GM23248 (cell line): ENCODE measurements around the gene TMEM59. TPM values are rescaled to one million over a fixed set of nuclear protein-coding genes. Genes with fewer than 3 reads are reported as not detected.
A peak's percentile ranks its signal among the peaks of the same experiment; 100 is the strongest.

Source experiments
- DNase-seq: peaks from one replicate; pipeline ENCODE4 v3.0.0-alpha.2; 2015
- H2AFZ ChIP-seq: fragments of 200-600 bp; sonication (generic); 2 replicates; pipeline ENCODE4 v1.6.1; 2016; ENCODE audit warnings: antibody characterized with exemption
- H3F3A ChIP-seq: fragments of 200-600 bp; sonication (generic); 2 replicates; pipeline ENCODE4 v1.6.1; 2016; ENCODE audit warnings: mild to moderate bottlenecking, antibody characterized with exemption, mixed run types; ENCODE audit not compliant: insufficient read depth
- H3K27ac ChIP-seq: fragments of 200-600 bp; sonication (generic); 2 replicates; pipeline ENCODE4 v1.5.1; 2016; ENCODE audit warnings: mild to moderate bottlenecking
- H3K27me3 ChIP-seq: fragments of 200-600 bp; sonication (generic); replicated peaks from 2 replicates; pipeline ENCODE4 v1.6.1; 2016; ENCODE audit warnings: mild to moderate bottlenecking; ENCODE audit not compliant: insufficient read depth
- H3K36me3 ChIP-seq: fragments of 200-600 bp; sonication (generic); 2 replicates; pipeline ENCODE4 v1.6.1; 2016; ENCODE audit warnings: low read depth, mild to moderate bottlenecking
- H3K4me1 ChIP-seq: fragments of 200-600 bp; sonication (generic); 2 replicates; pipeline ENCODE4 v1.6.1; 2016; ENCODE audit warnings: mild to moderate bottlenecking; ENCODE audit not compliant: insufficient read depth
- H3K4me2 ChIP-seq: fragments of 200-600 bp; sonication (generic); one replicate; pipeline ENCODE4 v1.6.1; 2016; ENCODE audit warnings: mild to moderate bottlenecking; ENCODE audit not compliant: unreplicated experiment
- H3K4me3 ChIP-seq: fragments of 200-600 bp; sonication (generic); 2 replicates; pipeline ENCODE4 v1.5.1; 2016; ENCODE audit warnings: mild to moderate bottlenecking
- H3K79me2 ChIP-seq: fragments of 200-600 bp; sonication (generic); 2 replicates; pipeline ENCODE4 v1.6.1; 2016; ENCODE audit warnings: mild to moderate bottlenecking; ENCODE audit not compliant: insufficient read depth
- H3K9ac ChIP-seq: fragments of 200-600 bp; sonication (generic); 2 replicates; pipeline ENCODE4 v1.6.1; 2016; ENCODE audit warnings: mild to moderate bottlenecking
- H3K9me2 ChIP-seq: fragments of 200-600 bp; sonication (generic); 2 replicates; pipeline ENCODE4 v1.6.1; 2016; ENCODE audit warnings: mixed run types, mild to moderate bottlenecking, moderate library complexity; ENCODE audit not compliant: insufficient read depth
- H3K9me3 ChIP-seq: fragments of 200-600 bp; sonication (generic); one replicate; pipeline ENCODE4 v1.6.1; 2017; ENCODE audit warnings: low read depth
- H4K20me1 ChIP-seq: fragments of 200-600 bp; sonication (generic); 2 replicates; pipeline ENCODE4 v1.6.0; 2016; ENCODE audit not compliant: insufficient read depth
- EZH2 ChIP-seq: fragments of 200-600 bp; sonication (generic); IDR thresholded peaks from 2 replicates; pipeline ENCODE4 v1.6.1; 2018; ENCODE audit warnings: antibody characterized with exemption, mild to moderate bottlenecking; ENCODE audit not compliant: insufficient read depth, poor library complexity, severe bottlenecking
- EZH2phosphoT487 ChIP-seq: fragments of 200-600 bp; sonication (generic); IDR thresholded peaks from 2 replicates; pipeline ENCODE4 v1.6.1; 2018; ENCODE audit warnings: antibody characterized with exemption, moderate library complexity, mild to moderate bottlenecking, low read depth; ENCODE audit not compliant: insufficient read depth
- WGBS, 2 experiments: methylation state at CpG; one replicate each; pipeline ENCODE4 v1.1.6; 2015 to 2017; ENCODE audit warnings: low lambda C conversion rate in 2 of 2, low coverage in 1 of 2; ENCODE audit errors: missing lambda C conversion rate in 2 of 2; 5-methylcytosine and 5-hydroxymethylcytosine counted together
- in situ Hi-C: fragments of 300-500 bp; cut with MboI; formaldehyde crosslinking; loops from 2 replicates; pipeline ENCODE4 v1.15.0; 2020
- polyA plus RNA-seq: library from polyadenylated mRNA; unstranded; fragments of >200 nt; fragmentation: Nextera tagmentation; extraction: Ambion mirVana; gene quantifications from 2 replicates; pipeline ENCODE4 v1.2.1, GENCODE V29; 2016
- total RNA-seq: library from RNA; depleted of rRNA; stranded (reverse); fragments of >200 nt; shearing (Covaris generic); gene quantifications from 2 replicates; pipeline ENCODE4 v1.2.3, GENCODE V29; 2014

TMEM59 gene
- total and polyA plus RNA-seq, 2 experiments from 2014 or later, result 425 to 774 TPM

GRCh38 chr1:54069791-54070170 is 16.8 kb upstream of the TMEM59 start:
- no peaks in the 10 kb centered on the region for H3K27me3 ChIP-seq
- H3K9me3 ChIP-seq, result no peaks in the 10 kb centered on the region
- H3K9me2 ChIP-seq, result no peaks in the 10 kb centered on the region
- no peak overlapping the region for H2AFZ ChIP-seq
- peak; percentile 37 for DNase-seq
- no peak overlapping the region for H3K4me2 ChIP-seq
- no peak overlapping the region for H3K27ac ChIP-seq
- H3K9ac ChIP-seq, result no peak overlapping the region
- no peak overlapping the region for H3K4me3 ChIP-seq
- in situ Hi-C loops, result no loop called here
- no peaks in the 10 kb centered on the region for H4K20me1 ChIP-seq
- TF ChIP-seq EZH2phosphoT487 (no peak), EZH2 (no peak)
- no peaks in the 10 kb centered on the region for H3K4me1 ChIP-seq
- no peaks in the 10 kb centered on the region for H3F3A ChIP-seq
- 31 to 40% methylated on average over 1 of the region's 1 CpG for WGBS, 2 experiments
- no peaks in the 10 kb centered on the region for H3K36me3 ChIP-seq
- no peaks in the 10 kb centered on the region for H3K79me2 ChIP-seq

DNA sequence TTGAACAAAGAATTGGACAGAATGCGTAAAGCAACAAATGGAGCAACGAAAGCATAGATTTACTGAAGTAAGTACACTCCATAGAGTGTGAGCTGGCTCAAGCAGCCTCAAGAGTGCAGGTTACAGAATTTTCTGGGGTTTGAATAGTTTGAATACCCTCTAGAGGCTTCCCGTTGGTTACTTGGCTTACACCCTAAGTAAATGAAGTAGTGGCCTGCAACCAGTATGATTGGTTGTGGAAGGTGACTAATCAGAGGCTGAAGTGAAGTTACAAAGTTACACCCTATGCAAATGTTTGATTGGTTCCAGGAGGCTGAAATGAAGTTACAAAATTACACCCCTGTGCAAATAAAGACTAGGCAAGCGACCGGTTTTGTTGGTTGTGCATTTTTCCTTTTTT is 11.3 kb upstream of the TMEM59 start:
- DNase-seq, result no peak
- in situ Hi-C loops, result no loop called here
- Histone ChIP-seq H4K20me1 (no peaks in the 10 kb centered on the region), H3K27ac (no peak overlapping the region), H3K4me1 (peaks cover 8% of the 10 kb centered on the region; the same call in 1 of the 2 replicates), H3K4me3 (no peak overlapping the region), H2AFZ (no peak overlapping the region), H3K4me2 (no peak overlapping the region), H3K9me2 (no peaks in the 10 kb centered on the region), H3K27me3 (no peaks in the 10 kb centered on the region), H3K79me2 (no peaks in the 10 kb centered on the region), H3K36me3 (no peaks in the 10 kb centered on the region), H3K9me3 (no peaks in the 10 kb centered on the region), H3F3A (no peaks in the 10 kb centered on the region), H3K9ac (no peak overlapping the region)
- TF ChIP-seq EZH2phosphoT487, result no peak
- TF ChIP-seq EZH2, result no peak
- 87% methylated on average over 5 of the region's 5 CpGs for WGBS, 2 experiments

DNA sequence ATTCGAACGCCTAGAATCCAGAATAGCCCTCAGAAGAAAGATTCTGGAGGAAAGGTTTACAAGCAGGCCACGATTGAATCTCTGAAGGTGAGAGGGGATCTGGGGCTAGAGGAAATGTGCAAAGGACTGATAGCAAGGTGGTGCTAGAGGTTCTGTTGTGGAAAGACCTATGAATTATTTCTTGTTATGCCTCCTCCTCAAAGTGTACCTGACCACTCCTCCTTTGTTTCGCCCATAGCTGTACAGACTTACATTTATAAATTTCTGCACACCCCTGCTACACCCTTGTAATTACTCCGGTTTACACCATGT is 1.4 kb upstream of the TMEM59 start:
- in situ Hi-C loops, result no loop called here
- H3K9me2 ChIP-seq, result no peaks in the 10 kb centered on the region
- peaks cover 13% of the 10 kb centered on the region for H3K4me1 ChIP-seq
- peak overlapping the region; percentile 92 for H3K27ac ChIP-seq
- H3K9me3 ChIP-seq, result no peaks in the 10 kb centered on the region
- H3K4me3 ChIP-seq, result peak overlapping the region; percentile 95
- no peaks in the 10 kb centered on the region for H3K36me3 ChIP-seq
- H4K20me1 ChIP-seq, result no peaks in the 10 kb centered on the region
- H3K9ac ChIP-seq, result peak overlapping the region; percentile 96
- H2AFZ ChIP-seq, result peak overlapping the region; percentile 95
- H3K4me2 ChIP-seq, result peak overlapping the region; percentile 91
- H3K79me2 ChIP-seq, result peaks cover 50% of the 10 kb centered on the region
- no peaks in the 10 kb centered on the region for H3K27me3 ChIP-seq
- no peak for DNase-seq
- WGBS, 2 experiments, result 66 to 72% methylated on average over 5 of the region's 5 CpGs
- peaks cover 8% of the 10 kb centered on the region; the same call in 1 of the 2 replicates for H3F3A ChIP-seq
- TF ChIP-seq EZH2 (no peak), EZH2phosphoT487 (no peak)

DNA sequence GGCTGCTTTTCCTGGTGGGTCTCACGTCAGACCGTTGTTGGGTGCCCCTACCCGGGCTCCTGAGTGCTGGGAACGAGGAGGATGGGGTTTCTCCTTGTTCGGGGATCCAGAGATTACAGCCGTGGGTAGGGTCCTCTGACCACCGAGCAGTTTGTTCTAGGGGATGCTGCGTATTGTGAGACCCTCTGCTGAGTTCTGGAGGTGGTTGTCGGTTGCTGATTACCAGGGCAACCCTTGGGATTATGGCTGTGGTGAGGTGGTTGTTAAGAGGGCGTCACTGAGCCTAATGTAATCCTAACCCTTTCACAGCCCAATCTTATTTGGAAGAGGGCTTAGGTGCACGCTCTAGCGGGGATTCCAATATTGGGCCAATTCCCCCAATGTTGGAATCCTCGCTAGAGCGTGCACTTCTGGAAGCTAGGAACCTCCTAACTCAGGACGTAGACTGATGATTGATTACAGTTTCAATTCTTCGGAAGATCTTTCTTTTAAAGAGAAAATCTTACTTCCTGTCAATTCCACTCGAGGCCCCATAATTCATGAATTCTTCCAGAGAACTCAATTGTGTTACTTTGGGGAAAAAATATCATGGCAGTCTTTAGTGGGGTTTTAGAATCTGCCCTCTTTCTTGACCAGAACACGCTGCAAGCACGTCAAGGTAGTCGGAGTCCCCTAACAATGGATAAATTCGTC is 887 bp upstream of the TMEM59 start:
- no peaks in the 10 kb centered on the region for H3K9me2 ChIP-seq
- H2AFZ ChIP-seq, result peak overlapping the region; percentile 95
- TF ChIP-seq EZH2phosphoT487, result no peak
- TF ChIP-seq EZH2, result no peak
- H3K4me1 ChIP-seq, result peaks cover 15% of the 10 kb centered on the region
- H3K79me2 ChIP-seq, result peaks cover 55% of the 10 kb centered on the region
- H3F3A ChIP-seq, result peaks cover 8% of the 10 kb centered on the region; the same call in 1 of the 2 replicates
- H3K4me3 ChIP-seq, result peak overlapping the region; percentile 95
- H3K4me2 ChIP-seq, result peak overlapping the region; percentile 91
- in situ Hi-C loops, result no loop called here
- peak overlapping the region; percentile 96 for H3K9ac ChIP-seq
- WGBS, 2 experiments, result 8 to 12% methylated on average over 20 to 21 of the region's 21 CpGs
- no peaks in the 10 kb centered on the region for H3K36me3 ChIP-seq
- peak; percentile 68 for DNase-seq
- peak overlapping the region; percentile 92 for H3K27ac ChIP-seq
- no peaks in the 10 kb centered on the region for H4K20me1 ChIP-seq
- no peaks in the 10 kb centered on the region for H3K9me3 ChIP-seq
- H3K27me3 ChIP-seq, result no peaks in the 10 kb centered on the region
